WTC11 (cell line): ENCODE measurements around the gene TM4SF18. TPM values are rescaled to one million over a fixed set of nuclear protein-coding genes. Genes with fewer than 3 reads are reported as not detected.
A peak's percentile ranks its signal among the peaks of the same experiment; 100 is the strongest.

Experiments used
- ATAC-seq: fragments of 200-7000 bp; cut with Tn5 transposase; 2 replicates; pipeline ENCODE4 v1.10.0; 2021; ENCODE audit warnings: mild to moderate bottlenecking, moderate library complexity
- CTCF ChIA-PET: fragments of 300-600 bp; sonication (Branson Sonifier 250); formaldehyde crosslinking; loops from one replicate; lab custom pipeline; 2021; ENCODE audit warnings: antibody characterized with exemption; lab: Charles Lee
- POLR2A ChIA-PET: fragments of 350-600 bp; sonication (Branson Sonifier 250); formaldehyde crosslinking; loops from one replicate; lab custom pipeline; 2021; ENCODE audit warnings: antibody characterized with exemption; lab: Charles Lee
- DNase-seq: peaks from one replicate; pipeline ENCODE4 v3.0.0; 2021; ENCODE audit warnings: low spot score
- H3K27ac Mint-ChIP-seq: 2 replicates; pipeline ENCODE4 v1.8.0; 2021; ENCODE audit warnings: mixed read lengths
- H3K27me3 Mint-ChIP-seq: 2 replicates; pipeline ENCODE4 v1.8.0; 2021; ENCODE audit warnings: low read depth, mild to moderate bottlenecking, moderate library complexity, mixed read lengths
- H3K36me3 Mint-ChIP-seq: 2 replicates; pipeline ENCODE4 v1.8.0; 2021; ENCODE audit warnings: mixed read lengths
- H3K4me1 Mint-ChIP-seq: 2 replicates; pipeline ENCODE4 v1.8.0; 2022; ENCODE audit warnings: mixed read lengths
- H3K4me3 Mint-ChIP-seq: 2 replicates; pipeline ENCODE4 v1.8.0; 2021; ENCODE audit warnings: mild to moderate bottlenecking, moderate library complexity, mixed read lengths
- H3K9me3 Mint-ChIP-seq: 2 replicates; pipeline ENCODE4 v1.8.0; 2021; ENCODE audit warnings: mixed read lengths
- ARID4B ChIP-seq: sonication (generic); formaldehyde crosslinking; IDR thresholded peaks from 2 replicates; pipeline ENCODE4 v1.8.0; 2023; ENCODE audit warnings: missing genetic modification reagents, mild to moderate bottlenecking, borderline replicate concordance
- CBFB ChIP-seq: sonication (generic); formaldehyde crosslinking; IDR thresholded peaks from 2 replicates; pipeline ENCODE4 v1.8.1; 2022; ENCODE audit warnings: mild to moderate bottlenecking, low read depth, missing genetic modification reagents
- FOXK1 ChIP-seq: sonication (generic); formaldehyde crosslinking; IDR thresholded peaks from 2 replicates; pipeline ENCODE4 v1.8.0; 2022; ENCODE audit warnings: mild to moderate bottlenecking, moderate library complexity, missing genetic modification reagents
- GABPB1 ChIP-seq: sonication (generic); formaldehyde crosslinking; IDR thresholded peaks from 2 replicates; pipeline ENCODE4 v1.8.1; 2023; ENCODE audit warnings: mild to moderate bottlenecking, missing genetic modification reagents
- HMGA2 ChIP-seq: fragments of 250-450 bp; sonication (Bioruptor Pico); IDR thresholded peaks from 2 replicates; pipeline ENCODE4 v1.4.0; 2021; ENCODE audit warnings: mild to moderate bottlenecking, moderate library complexity
- JUN ChIP-seq: sonication (generic); formaldehyde crosslinking; IDR thresholded peaks from 2 replicates; pipeline ENCODE4 v1.8.0; 2023; ENCODE audit warnings: mild to moderate bottlenecking, missing genetic modification reagents
- NFE2L1 ChIP-seq: sonication (generic); formaldehyde crosslinking; IDR thresholded peaks from 2 replicates; pipeline ENCODE4 v1.8.1; 2023; ENCODE audit warnings: missing genetic modification reagents
- NR2C2 ChIP-seq: sonication (generic); formaldehyde crosslinking; IDR thresholded peaks from 2 replicates; pipeline ENCODE4 v1.8.0; 2022; ENCODE audit warnings: mild to moderate bottlenecking, missing genetic modification reagents
- TEAD4 ChIP-seq: sonication (generic); formaldehyde crosslinking; IDR thresholded peaks from 2 replicates; pipeline ENCODE4 v1.8.0; 2022; ENCODE audit warnings: mild to moderate bottlenecking, missing genetic modification reagents
- ZMAT4 ChIP-seq: fragments of 250-450 bp; sonication (Bioruptor Pico); IDR thresholded peaks from 2 replicates; pipeline ENCODE4 v1.9.0; 2021; ENCODE audit warnings: mild to moderate bottlenecking
- ZNF423 ChIP-seq: fragments of 250-450 bp; sonication (Bioruptor Pico); IDR thresholded peaks from 2 replicates; pipeline ENCODE4 v2.1.2; 2022; ENCODE audit warnings: mild to moderate bottlenecking, moderate library complexity
- ZSCAN18 ChIP-seq: fragments of 250-450 bp; sonication (Bioruptor Pico); IDR thresholded peaks from 2 replicates; pipeline ENCODE4 v2.1.2; 2022; ENCODE audit warnings: mild to moderate bottlenecking, moderate library complexity
- total RNA-seq: library from RNA; stranded (reverse); gene quantifications from 3 replicates; pipeline ENCODE4 v1.2.3, GENCODE V29; 2021

TM4SF18 gene
- total RNA-seq, 1 experiment from 2014 or later: 2.2 TPM

- DNase-seq (no peak), ATAC-seq (no peak)
- H3K4me1 Mint-ChIP-seq: peaks cover 43% of the 10 kb centered on the region
- peaks cover 8% of the 10 kb centered on the region; the same call in 1 of the 2 replicates for H3K9me3 Mint-ChIP-seq
- CTCF ChIA-PET: no interaction called here
- no peaks in the 10 kb centered on the region; the same call in 1 of the 2 replicates for H3K27me3 Mint-ChIP-seq
- peaks cover 8% of the 10 kb centered on the region for H3K36me3 Mint-ChIP-seq
- no peak for TF ChIP-seq ZMAT4 (CRISPR knock-in tag)
- POLR2A ChIA-PET: no interaction called here
- H3K4me3 Mint-ChIP-seq: no peak overlapping the region
- H3K27ac Mint-ChIP-seq: no peak overlapping the region
Observed at GRCh38 chr3:149374391-149374790, 41.0 kb upstream of the TM4SF18 start.

GRCh38 chr3:149373235-149374125, 40.0 kb upstream of the TM4SF18 start:
- H3K36me3 Mint-ChIP-seq: no peaks in the 10 kb centered on the region
- TF ChIP-seq FOXK1 (CRISPR knock-in tag) (no peak), ZNF423 (CRISPR knock-in tag) (no peak), ARID4B (CRISPR knock-in tag) (no peak), ZSCAN18 (no peak), GABPB1 (CRISPR knock-in tag) (peak; percentile 45; the same call in 1 of the 2 replicates), TEAD4 (CRISPR knock-in tag) (no peak), NFE2L1 (CRISPR knock-in tag) (no peak)
- TF ChIP-seq, all 79 proteins: peak for 1
- ATAC-seq (no peak), DNase-seq (no peak)
- Mint-ChIP-seq H3K27ac (no peak overlapping the region), H3K9me3 (no peaks in the 10 kb centered on the region), H3K4me3 (no peak overlapping the region), H3K27me3 (no peaks in the 10 kb centered on the region), H3K4me1 (peaks cover 52% of the 10 kb centered on the region)
- POLR2A ChIA-PET: no interaction called here
- CTCF ChIA-PET: no interaction called here

GRCh38 chr3:149371723-149372114, 38.3 kb upstream of the TM4SF18 start:
- CTCF ChIA-PET: interaction anchor here (0.6 to 1.0 kb wide), 2 partner anchors 52 to 416 kb away, joined by 3 to 4 read pairs; no protein-coding TSS in a partner anchor
- no peak overlapping the region for H3K4me3 Mint-ChIP-seq
- no peaks in the 10 kb centered on the region for H3K27me3 Mint-ChIP-seq
- no peaks in the 10 kb centered on the region for H3K9me3 Mint-ChIP-seq
- no peaks in the 10 kb centered on the region for H3K36me3 Mint-ChIP-seq
- DNase-seq (no peak), ATAC-seq (no peak)
- H3K27ac Mint-ChIP-seq: no peak overlapping the region
- peaks cover 52% of the 10 kb centered on the region for H3K4me1 Mint-ChIP-seq
- TF ChIP-seq NR2C2 (CRISPR knock-in tag): no peak
- no peak for TF ChIP-seq CBFB
- POLR2A ChIA-PET: no interaction called here

- no peak overlapping the region for H3K4me3 Mint-ChIP-seq
- DNase-seq (no peak), ATAC-seq (no peak)
- POLR2A ChIA-PET: no interaction called here
- H3K27me3 Mint-ChIP-seq: no peaks in the 10 kb centered on the region
- H3K36me3 Mint-ChIP-seq: no peaks in the 10 kb centered on the region
- H3K9me3 Mint-ChIP-seq: no peaks in the 10 kb centered on the region
- TF ChIP-seq GABPB1 (CRISPR knock-in tag) (0 out of 2 replicates have a peak, but pooled peaks have one; percentile 9), HMGA2 (no peak), JUN (CRISPR knock-in tag) (no peak)
- peaks cover 54% of the 10 kb centered on the region for H3K4me1 Mint-ChIP-seq
- CTCF ChIA-PET: interaction anchor here (0.6 to 1.7 kb wide), 5 partner anchors 19 to 415 kb away, joined by 3 to 6 read pairs (median 4); no protein-coding TSS in a partner anchor
- H3K27ac Mint-ChIP-seq: 0 out of 2 replicates have a peak overlapping the region, but pooled peaks have one; percentile 32
Observed at GRCh38 chr3:149371001-149371722, 37.7 kb upstream of the TM4SF18 start.
